Sigmoid colon (tissue), 4 donors: ENCODE measurements around the gene MAT1A.

Experiments used
- POLR2AphosphoS5 ChIP-seq, 4 donors: sonication (generic); formaldehyde crosslinking; IDR thresholded peaks; one replicate each; pipeline ENCODE4 v1.6.1; 2017; ENCODE audit warnings: antibody characterized with exemption in 4 of 4
- TF ChIP-seq, protein P1 (sequence below), 4 experiments: fragments of 450-650 bp in 3 of 4; fragments of 200-600 bp in 1 of 4; IDR thresholded peaks; one replicate each; pipeline ENCODE4 v1.5.1; 2016 to 2019; ENCODE audit warnings: antibody characterized with exemption in 4 of 4, mild to moderate bottlenecking in 3 of 4, moderate library complexity in 2 of 4

DNA sequence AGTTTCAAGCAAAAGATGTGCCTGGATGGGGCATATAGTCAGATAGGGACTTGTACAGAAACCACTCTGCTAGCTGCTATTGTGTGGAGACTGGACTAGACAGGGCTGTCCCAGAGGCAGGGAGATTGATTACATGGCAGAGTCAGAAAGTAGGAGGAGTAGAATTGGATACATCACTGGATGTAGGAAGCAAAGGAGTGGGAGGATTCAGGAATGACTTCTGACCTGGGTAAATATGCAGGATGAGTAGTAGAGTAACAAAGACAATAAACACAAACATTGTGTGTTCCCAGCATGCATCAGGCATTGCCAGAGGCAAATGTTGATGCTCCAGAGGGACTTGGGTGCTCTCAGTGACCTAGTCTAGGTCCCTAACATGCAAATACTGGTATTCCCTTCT is 30.9 kb upstream of the MAT1A start:
- TF ChIP-seq, protein P1, sequence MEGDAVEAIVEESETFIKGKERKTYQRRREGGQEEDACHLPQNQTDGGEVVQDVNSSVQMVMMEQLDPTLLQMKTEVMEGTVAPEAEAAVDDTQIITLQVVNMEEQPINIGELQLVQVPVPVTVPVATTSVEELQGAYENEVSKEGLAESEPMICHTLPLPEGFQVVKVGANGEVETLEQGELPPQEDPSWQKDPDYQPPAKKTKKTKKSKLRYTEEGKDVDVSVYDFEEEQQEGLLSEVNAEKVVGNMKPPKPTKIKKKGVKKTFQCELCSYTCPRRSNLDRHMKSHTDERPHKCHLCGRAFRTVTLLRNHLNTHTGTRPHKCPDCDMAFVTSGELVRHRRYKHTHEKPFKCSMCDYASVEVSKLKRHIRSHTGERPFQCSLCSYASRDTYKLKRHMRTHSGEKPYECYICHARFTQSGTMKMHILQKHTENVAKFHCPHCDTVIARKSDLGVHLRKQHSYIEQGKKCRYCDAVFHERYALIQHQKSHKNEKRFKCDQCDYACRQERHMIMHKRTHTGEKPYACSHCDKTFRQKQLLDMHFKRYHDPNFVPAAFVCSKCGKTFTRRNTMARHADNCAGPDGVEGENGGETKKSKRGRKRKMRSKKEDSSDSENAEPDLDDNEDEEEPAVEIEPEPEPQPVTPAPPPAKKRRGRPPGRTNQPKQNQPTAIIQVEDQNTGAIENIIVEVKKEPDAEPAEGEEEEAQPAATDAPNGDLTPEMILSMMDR (IDR thresholded peaks at IDR 0.05), result no peak
- TF ChIP-seq POLR2AphosphoS5 (IDR thresholded peaks at IDR 0.05), result no peak
